Cardiac fibroblast (primary cell): ENCODE measurements around the gene CBFA2T3.

Source experiments
- DNase-seq, 2 donors: peaks; one replicate each; pipeline versions ENCODE4 v3.0.0 to v3.0.0-alpha.2; 2010; ENCODE audit warnings: low read depth in 2 of 2
- H3K4me3 ChIP-seq, 2 donors: replicated peaks in 1 of 2; 1 replicate in 1 of 2; 2 replicates in 1 of 2; pipeline ENCODE4 v1.5.1; 2011; ENCODE audit warnings: low read depth in 2 of 2, low read length in 2 of 2, mild to moderate bottlenecking in 2 of 2, moderate library complexity in 1 of 2
- CTCF ChIP-seq: IDR thresholded peaks from one replicate; pipeline ENCODE4 v1.5.1; 2011; ENCODE audit warnings: low read depth, mild to moderate bottlenecking, low read length, inconsistent platforms

CBFA2T3 gene

GRCh38 chr16:88882358-88883030 is 94.5 kb downstream of the CBFA2T3 start:
- H3K4me3 ChIP-seq: no peak overlapping the region
- no peak for DNase-seq
- no peak for TF ChIP-seq CTCF

- DNase-seq: no peak
- TF ChIP-seq CTCF: no peak
- no peak overlapping the region for H3K4me3 ChIP-seq
These were observed 95.2 kb downstream of the CBFA2T3 start for GRCh38 chr16:88881675-88882357.

- DNase-seq: no peak
- no peak for TF ChIP-seq CTCF
- H3K4me3 ChIP-seq: no peak overlapping the region
These were observed 95.9 kb downstream of the CBFA2T3 start for GRCh38 chr16:88881007-88881615.

GRCh38 chr16:88880226-88881006 is 96.6 kb downstream of the CBFA2T3 start:
- TF ChIP-seq CTCF: no peak
- DNase-seq: no peak
- H3K4me3 ChIP-seq: no peak overlapping the region

GRCh38 chr16:88879788-88880055 is 97.3 kb downstream of the CBFA2T3 start:
- DNase-seq: no peak
- no peak overlapping the region for H3K4me3 ChIP-seq
- TF ChIP-seq CTCF: no peak

- H3K4me3 ChIP-seq: no peak overlapping the region
- no peak for TF ChIP-seq CTCF
- no peak for DNase-seq
These were observed 97.8 kb downstream of the CBFA2T3 start for GRCh38 chr16:88878967-88879787.
